ENCODE results near the gene CEP152.

DNA sequence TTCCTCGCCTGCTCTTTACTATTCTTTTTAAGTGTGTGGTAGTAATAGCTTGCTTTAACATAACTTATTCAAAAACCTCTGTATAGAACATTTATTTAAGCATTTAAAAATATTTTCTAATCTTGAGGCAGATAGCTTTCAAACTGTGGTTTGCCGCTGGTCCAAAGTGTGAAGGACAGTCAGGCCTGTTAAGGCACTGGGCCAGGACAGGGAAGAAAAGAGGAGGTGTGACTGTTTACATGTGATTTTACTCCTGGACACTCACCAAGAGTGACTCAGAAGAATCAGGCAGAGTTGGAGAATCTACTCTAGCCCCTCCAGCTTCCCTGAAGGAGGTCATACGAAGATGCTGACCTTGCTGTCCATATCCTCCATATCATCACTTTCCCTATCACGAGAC is 44.7 kb downstream of the CEP152 start:
- TF ChIP-seq EZH2phosphoT487 (IDR thresholded peaks at IDR 0.05; ENCODE audit: low read depth) = no peak
- TF ChIP-seq, protein P1, sequence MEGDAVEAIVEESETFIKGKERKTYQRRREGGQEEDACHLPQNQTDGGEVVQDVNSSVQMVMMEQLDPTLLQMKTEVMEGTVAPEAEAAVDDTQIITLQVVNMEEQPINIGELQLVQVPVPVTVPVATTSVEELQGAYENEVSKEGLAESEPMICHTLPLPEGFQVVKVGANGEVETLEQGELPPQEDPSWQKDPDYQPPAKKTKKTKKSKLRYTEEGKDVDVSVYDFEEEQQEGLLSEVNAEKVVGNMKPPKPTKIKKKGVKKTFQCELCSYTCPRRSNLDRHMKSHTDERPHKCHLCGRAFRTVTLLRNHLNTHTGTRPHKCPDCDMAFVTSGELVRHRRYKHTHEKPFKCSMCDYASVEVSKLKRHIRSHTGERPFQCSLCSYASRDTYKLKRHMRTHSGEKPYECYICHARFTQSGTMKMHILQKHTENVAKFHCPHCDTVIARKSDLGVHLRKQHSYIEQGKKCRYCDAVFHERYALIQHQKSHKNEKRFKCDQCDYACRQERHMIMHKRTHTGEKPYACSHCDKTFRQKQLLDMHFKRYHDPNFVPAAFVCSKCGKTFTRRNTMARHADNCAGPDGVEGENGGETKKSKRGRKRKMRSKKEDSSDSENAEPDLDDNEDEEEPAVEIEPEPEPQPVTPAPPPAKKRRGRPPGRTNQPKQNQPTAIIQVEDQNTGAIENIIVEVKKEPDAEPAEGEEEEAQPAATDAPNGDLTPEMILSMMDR (IDR thresholded peaks at IDR 0.05; ENCODE audit: low read depth, low read length) = no peak
